ENCODE measurements around the gene OR2B2. TPM values are rescaled to one million over a fixed set of nuclear protein-coding genes. Genes with fewer than 3 reads are reported as not detected.
"Not testable (repeated sequence)": the region's sequence is repeated elsewhere in the genome, so short reads cannot be mapped to it uniquely, and the experiment has no call there.

The OR2B2 gene
- not detected for total RNA-seq

- no peak for DNase-seq (ENCODE audit: low spot score)
Observed at GRCh38 chr6:27911956-27912446, at the start of gene OR2B2. OR2B2 (minus strand) TSS chr6:27912396; CDS start chr6:27912319, 77 bp downstream.

- no peak for DNase-seq (ENCODE audit: low spot score)
Observed at GRCh38 chr6:27957516-27957915, 45.3 kb upstream of the OR2B2 start.

- DNase-seq (ENCODE audit: low spot score), result no peak
Observed at GRCh38 chr6:27956941-27957340, 44.7 kb upstream of the OR2B2 start, which contains the start of gene OR2B6. OR2B6 (plus strand) TSS chr6:27957241; CDS start chr6:27957241, 0 bp downstream.

GRCh38 chr6:27951040-27951439, 38.8 kb upstream of the OR2B2 start:
- DNase-seq (ENCODE audit: low spot score), result no peak

DNA sequence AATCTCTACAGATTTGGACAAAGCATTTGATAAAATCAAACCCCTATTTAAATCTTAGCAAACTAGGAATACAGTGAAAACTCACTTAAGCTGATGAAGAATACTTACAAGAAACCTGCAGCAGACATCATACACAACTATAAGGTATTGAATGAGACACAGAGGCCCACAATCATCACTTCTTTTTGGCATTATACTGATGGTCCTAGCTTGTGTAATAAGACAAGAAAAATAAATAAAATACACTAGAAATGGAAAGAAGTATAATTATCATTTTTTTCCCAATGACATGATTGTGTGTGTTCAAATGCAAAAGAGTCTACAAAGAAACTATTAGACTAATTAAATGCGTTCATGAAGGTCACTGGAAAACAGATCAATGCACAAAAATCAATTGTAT, 36.0 kb upstream of the OR2B2 start:
- no peak for DNase-seq (ENCODE audit: low spot score)

DNA sequence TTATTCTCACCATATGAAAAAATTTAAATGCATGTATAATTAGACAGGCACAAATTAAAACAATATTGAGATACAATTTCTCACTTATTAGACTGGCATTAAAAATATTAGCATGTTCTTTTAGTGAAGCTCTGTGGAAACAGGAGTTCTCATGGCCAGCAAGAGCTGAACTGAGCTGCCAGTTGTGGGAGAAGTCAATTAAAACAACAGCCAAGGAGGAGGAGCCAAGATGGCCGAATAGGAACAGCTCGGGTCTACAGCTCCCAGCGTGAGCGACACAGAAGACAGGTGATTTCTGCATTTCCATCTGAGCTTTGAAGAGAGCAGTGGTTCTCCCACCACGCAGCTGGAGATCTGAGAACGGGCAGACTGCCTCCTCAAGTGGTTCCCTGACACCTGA, 30.9 kb upstream of the OR2B2 start:
- not testable (repeated sequence) for DNase-seq (ENCODE audit: low spot score)

- no peak for DNase-seq (ENCODE audit: low spot score)
Observed at GRCh38 chr6:27940766-27941165, 28.6 kb upstream of the OR2B2 start.

DNA sequence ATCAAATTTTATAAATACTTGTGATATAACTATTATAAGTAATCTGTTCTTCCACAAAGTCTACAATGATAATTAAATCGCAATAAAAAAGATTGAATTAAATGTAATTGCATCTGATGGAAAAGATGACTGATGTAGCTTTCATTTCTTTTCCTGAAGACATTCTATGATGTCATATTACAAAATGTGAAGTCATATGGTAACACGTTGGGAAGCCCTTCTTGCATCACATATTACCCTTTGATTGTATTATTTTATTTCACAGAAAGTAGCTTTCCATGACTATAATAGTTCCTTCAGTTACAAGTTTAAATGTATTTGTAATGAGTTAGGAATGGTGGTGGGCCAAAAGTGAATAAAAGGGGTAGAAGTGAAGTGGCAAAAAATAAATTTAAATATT, 19.0 kb upstream of the OR2B2 start:
- DNase-seq (ENCODE audit: low spot score), result no peak

GRCh38 chr6:27929930-27930329, 17.7 kb upstream of the OR2B2 start:
- DNase-seq (ENCODE audit: low spot score), result not testable (repeated sequence)

GRCh38 chr6:27928041-27928440, 15.8 kb upstream of the OR2B2 start:
- DNase-seq (ENCODE audit: low spot score), result not testable (repeated sequence)

- no peak for DNase-seq (ENCODE audit: low spot score)
Observed at GRCh38 chr6:27924179-27924578, 12.0 kb upstream of the OR2B2 start.

DNA sequence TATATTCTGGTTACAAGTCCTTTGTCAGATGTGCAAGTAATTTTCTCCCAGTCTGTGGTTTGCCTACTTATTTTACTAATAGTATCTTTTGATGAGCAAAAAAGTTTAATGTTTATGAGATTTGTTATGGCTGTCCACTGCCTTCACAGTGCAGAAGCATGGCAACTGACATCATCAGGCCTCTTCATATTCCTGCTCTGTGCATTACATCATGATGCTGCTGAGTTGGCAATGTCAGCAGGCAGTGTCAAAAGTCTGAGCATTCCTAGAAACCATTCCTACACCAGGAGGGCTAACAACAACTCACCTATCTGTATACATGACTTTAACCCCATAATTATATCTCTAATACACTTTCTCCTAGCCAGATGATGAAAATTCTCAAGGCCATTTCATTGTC, 10.8 kb upstream of the OR2B2 start:
- DNase-seq (ENCODE audit: low spot score), result no peak

DNA sequence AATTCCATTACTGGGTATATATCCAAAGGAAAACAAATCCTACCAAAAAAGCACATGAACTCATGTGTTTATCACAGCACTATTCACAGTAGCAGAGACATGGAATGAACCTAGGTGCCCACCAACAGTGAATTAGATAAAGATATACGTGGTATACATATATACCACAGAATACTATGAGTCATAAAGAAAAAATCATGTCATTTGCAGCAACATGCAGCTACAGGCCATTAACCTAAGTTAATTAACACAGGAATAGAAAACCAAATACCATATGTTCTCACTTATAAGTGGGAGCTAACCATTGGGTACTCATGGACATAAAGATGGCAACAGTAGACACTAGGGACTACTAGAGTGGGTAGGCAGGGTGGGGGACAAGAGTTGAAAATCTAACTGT, 4.2 kb downstream of the OR2B2 start:
- no peak for DNase-seq (ENCODE audit: low spot score)

- DNase-seq (ENCODE audit: low spot score), result peak; percentile 92
Observed at GRCh38 chr6:27902335-27903314, 9.6 kb downstream of the OR2B2 start.

DNA sequence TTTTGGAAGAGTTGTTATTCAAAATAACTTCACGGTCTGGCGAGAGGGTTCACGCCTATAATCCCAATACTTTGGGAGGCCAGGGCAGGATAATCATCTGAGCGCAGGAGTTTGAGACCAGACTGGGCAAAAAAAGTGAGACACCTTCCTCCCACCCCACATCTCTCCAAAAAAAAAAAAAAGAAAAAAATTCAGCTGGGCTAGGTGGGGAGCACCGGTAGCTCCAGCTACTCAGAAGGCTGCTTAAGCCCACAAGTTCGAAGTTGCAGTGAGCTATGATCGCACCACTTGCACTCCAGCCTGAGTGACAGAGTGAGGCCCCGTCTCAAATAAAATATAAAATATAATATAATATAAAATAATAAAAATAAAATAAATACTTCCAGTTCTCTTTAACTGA, 10.4 kb downstream of the OR2B2 start:
- DNase-seq (ENCODE audit: low spot score), result no peak

- not testable (repeated sequence) for DNase-seq (ENCODE audit: low spot score)
Observed at GRCh38 chr6:27900197-27900596, 12.0 kb downstream of the OR2B2 start.

DNA sequence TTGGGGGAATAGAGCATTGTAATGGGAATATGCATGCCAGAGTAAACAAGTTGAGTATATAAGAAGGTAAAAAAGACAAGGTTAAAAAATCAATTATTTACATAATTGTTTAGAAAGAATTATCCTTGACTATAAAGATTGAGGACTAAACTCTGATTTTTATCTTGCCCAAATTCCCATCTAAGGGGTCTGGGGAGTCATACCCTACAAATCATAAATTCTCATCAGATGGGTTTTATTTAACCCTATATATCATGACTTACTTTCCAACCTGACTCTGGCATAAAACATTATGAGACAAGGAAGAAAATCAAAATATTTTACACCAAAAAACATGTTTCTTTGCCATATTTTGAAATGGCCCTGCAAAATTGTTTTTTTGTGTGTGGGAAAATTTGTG, 12.7 kb downstream of the OR2B2 start:
- DNase-seq (ENCODE audit: low spot score), result no peak

- DNase-seq (ENCODE audit: low spot score), result no peak
Observed at GRCh38 chr6:27897580-27898206, 14.5 kb downstream of the OR2B2 start.

DNA sequence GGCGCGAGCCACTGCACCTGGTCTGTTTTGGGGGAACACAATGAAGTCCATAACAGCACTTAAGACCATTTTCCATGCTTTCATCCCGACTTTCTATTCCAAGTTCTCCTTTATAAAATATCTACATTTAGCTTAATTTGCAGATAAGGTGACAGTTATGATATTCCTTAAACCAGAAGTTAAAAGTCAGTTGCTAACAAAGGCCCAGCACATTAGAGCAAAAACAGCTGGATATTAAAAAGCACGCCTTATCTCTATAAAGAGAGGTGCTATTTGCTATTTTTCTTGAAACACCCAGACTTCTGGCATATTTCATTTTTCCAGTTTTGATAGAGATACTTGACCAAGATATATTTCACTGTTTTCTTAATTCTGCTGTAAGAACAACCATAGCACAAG, 15.8 kb downstream of the OR2B2 start:
- no peak for DNase-seq (ENCODE audit: low spot score)

DNA sequence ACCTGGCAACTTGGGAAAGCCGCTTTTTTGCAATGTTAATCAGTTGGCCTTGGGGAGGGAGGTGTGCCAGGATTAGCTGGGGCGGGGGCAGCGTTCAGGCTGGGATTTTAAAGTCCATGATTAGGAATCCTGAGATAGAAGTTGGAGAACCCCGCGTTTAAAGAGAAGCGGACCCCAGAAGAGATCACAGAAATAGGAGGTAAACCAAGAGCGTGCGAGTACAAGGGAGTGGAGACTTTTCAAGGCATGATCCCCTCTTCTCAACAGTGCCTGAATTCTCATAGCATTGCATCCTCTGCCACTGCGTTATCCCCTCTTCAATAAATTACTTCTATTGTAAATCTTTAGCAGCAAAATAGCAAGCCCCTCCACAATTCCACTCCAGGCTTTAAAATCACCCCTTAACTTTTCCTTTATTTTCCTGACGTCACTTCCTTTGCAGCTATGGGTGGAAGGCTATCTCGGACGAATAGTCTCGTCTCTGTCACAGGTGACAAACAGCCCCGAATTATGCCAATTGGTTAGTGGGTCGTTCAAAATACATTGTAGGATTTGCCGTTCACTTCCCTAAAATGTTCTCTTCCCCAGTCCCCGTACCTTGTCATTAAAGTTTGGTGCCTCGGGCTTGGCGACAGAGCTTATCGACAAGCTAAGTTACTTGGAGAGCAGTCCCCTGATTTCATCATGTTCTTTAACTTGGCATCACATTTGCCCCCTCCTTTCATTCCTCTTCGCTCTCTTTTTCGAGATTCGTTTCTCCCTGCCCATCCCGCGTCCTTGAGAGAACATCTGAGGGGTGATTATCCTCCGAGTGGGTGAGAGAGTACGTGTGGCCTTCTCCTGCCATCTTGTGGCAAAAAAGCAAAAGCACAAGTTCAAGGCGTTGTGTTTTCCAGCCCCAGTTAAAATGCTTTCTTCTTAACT, 17.1 kb downstream of the OR2B2 start:
- peak; percentile 70 for DNase-seq (ENCODE audit: low spot score)

Data from ureter (tissue), 1 donor.